ENCODE results near the gene TMEM132D. TPM values are rescaled to one million over a fixed set of nuclear protein-coding genes. Genes with fewer than 3 reads are reported as not detected.

TMEM132D gene
- total RNA-seq, 4 donors from 2014 or later, result 0.15 to 0.94 TPM; not detected in 2

DNA sequence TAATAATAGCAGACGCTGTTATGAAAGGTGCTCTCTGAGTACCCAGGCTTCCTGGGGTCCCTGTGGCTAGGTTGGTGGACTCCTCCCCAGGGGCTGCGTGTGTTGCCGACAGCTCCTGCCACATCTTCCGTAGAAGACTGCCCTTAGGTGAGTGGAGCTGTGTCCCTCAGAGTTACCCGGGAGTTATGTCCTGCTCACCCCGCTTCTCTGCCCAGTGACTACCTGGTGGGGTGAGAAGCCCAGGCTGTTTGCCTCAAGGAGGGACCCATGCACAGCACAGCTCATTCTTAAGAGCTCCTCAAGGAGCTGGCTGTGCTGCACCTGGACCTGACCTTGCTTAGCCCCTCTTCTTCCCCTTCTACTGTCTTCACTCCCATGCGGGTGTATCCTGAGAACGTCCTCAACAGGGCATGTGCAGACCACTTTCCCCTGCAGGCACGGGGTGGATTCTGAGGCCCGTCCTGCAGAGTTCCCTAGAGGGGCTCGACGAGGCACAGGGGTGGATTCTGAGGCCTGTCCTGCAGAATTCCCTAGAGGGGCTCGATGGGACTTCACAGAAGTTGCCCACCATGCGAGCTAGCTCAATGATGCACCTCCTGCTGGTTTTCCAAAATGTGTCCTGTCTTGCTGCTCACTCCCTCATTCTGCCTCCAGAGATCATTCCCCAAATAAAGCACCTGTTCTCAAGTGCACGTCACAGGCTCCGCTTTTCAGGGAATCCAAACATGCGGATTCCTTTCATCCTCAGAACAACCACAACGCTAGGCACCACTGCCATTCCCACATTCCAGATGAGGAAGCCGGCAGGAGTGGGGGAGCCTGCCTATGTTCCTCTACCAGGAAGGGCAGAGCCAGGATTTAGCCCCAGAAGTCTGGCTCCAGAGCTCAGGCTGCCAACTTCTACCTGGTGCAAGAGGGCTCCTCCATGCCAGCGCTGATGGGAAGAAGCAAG is 818.7 kb downstream of the TMEM132D start:
- H3K9me3 ChIP-seq, result no peaks in the 10 kb centered on the region
- no peak for ATAC-seq
- H3K4me3 ChIP-seq, result no peak overlapping the region
- no peaks in the 10 kb centered on the region for H3K36me3 ChIP-seq
- TF ChIP-seq POLR2A (IDR thresholded peaks at IDR 0.05) (no peak), POLR2AphosphoS5 (IDR thresholded peaks at IDR 0.05) (no peak), EP300 (IDR thresholded peaks at IDR 0.05) (no peak)
- TF ChIP-seq, protein P1, sequence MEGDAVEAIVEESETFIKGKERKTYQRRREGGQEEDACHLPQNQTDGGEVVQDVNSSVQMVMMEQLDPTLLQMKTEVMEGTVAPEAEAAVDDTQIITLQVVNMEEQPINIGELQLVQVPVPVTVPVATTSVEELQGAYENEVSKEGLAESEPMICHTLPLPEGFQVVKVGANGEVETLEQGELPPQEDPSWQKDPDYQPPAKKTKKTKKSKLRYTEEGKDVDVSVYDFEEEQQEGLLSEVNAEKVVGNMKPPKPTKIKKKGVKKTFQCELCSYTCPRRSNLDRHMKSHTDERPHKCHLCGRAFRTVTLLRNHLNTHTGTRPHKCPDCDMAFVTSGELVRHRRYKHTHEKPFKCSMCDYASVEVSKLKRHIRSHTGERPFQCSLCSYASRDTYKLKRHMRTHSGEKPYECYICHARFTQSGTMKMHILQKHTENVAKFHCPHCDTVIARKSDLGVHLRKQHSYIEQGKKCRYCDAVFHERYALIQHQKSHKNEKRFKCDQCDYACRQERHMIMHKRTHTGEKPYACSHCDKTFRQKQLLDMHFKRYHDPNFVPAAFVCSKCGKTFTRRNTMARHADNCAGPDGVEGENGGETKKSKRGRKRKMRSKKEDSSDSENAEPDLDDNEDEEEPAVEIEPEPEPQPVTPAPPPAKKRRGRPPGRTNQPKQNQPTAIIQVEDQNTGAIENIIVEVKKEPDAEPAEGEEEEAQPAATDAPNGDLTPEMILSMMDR (IDR thresholded peaks at IDR 0.05), result no peak
- H3K4me1 ChIP-seq, result no peaks in the 10 kb centered on the region
- 82% methylated on average over 2 to 6 of the region's 20 CpGs for WGBS, 2 donors (ENCODE audit: low coverage in 1 of 2)
- peaks cover 29% of the 10 kb centered on the region for H3K27me3 ChIP-seq
- no peak overlapping the region for H3K27ac ChIP-seq

DNA sequence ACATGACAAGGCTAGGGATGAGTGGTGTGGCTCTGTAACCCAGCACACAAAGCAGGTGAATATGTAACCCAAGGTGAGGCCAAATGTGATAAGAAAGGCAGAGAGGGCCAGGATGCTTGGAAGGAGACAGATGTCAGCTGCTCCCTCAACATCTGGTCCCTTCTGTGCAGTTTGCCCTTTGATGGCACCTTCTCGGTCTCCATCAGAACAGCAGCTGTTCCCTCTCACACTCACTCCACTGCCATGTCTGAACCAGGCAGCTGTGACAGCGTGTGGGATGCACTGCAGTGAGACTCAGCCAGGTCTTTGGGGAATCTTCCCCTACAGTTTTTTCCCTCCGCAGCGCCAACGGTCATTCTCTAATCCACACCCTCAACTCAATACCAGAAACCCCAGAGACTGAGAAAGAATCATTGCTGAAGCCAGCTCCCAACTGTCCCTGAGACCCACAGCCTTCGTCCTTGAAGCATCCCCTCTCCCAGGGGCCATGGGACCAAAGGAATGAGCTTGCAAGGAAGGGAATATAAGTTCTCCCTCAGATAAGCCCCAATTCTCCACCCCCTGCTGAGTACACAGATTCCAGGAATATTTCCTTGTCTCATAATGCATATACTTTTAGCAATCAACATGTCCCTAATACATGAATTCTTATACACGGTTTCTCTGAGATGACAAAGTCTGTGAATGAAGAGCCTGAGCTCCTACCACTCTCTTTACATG is 820.5 kb downstream of the TMEM132D start:
- 16 to 19% methylated on average over 2 to 6 of the region's 7 CpGs for WGBS, 2 donors (ENCODE audit: low coverage in 1 of 2)
- no peak overlapping the region for H3K27ac ChIP-seq
- ATAC-seq, result no peak
- H3K27me3 ChIP-seq, result peaks cover 32% of the 10 kb centered on the region
- no peaks in the 10 kb centered on the region for H3K9me3 ChIP-seq
- H3K4me1 ChIP-seq, result no peaks in the 10 kb centered on the region
- TF ChIP-seq POLR2AphosphoS5 (IDR thresholded peaks at IDR 0.05) (no peak), POLR2A (IDR thresholded peaks at IDR 0.05) (no peak), EP300 (IDR thresholded peaks at IDR 0.05) (no peak)
- TF ChIP-seq, protein P1 (IDR thresholded peaks at IDR 0.05), result no peak
- H3K36me3 ChIP-seq, result no peaks in the 10 kb centered on the region
- no peak overlapping the region for H3K4me3 ChIP-seq

DNA sequence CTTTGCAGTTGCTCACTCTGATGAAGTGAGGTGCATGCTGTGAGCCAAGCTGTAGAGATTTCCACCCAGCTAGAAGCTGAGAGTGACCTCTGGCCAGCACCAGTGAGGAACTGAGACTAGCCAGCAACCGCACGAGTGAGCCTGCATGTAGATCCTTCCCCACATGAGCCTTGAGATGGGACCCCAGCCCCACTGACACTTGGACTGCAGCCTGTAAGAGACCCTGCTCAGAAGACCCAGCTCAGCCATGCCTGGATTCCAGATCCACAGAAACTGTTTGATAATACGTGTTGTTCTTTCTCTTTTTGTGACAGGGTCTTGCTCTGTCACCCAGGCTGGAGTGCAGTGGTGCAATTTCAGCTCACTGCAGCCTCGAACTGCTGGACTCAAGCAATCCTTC is 821.4 kb downstream of the TMEM132D start:
- TF ChIP-seq EP300 (IDR thresholded peaks at IDR 0.05), result no peak
- no peak for TF ChIP-seq POLR2A (IDR thresholded peaks at IDR 0.05)
- TF ChIP-seq, protein P1 (IDR thresholded peaks at IDR 0.05), result no peak
- TF ChIP-seq POLR2AphosphoS5 (IDR thresholded peaks at IDR 0.05), result no peak
- Histone ChIP-seq H3K9me3 (no peaks in the 10 kb centered on the region), H3K27me3 (peaks cover 38% of the 10 kb centered on the region), H3K27ac (no peak overlapping the region), H3K36me3 (no peaks in the 10 kb centered on the region), H3K4me3 (no peak overlapping the region), H3K4me1 (no peaks in the 10 kb centered on the region)
- WGBS, 2 donors (ENCODE audit: low coverage in 1 of 2), result 40 to 63% methylated on average over 1 to 2 of the region's 4 CpGs
- no peak for ATAC-seq

GRCh38 chr12:129081755-129082250 is 822.0 kb downstream of the TMEM132D start:
- H3K4me1 ChIP-seq, result no peaks in the 10 kb centered on the region
- WGBS, 2 donors (ENCODE audit: low coverage in 1 of 2), result 47% methylated on average over 3 of the region's 14 CpGs; no CpG with 5 or more reads in 1 of the 2 donors

More at GRCh38 chr12:129081755-129082250, 822.0 kb downstream of the TMEM132D start:
- Histone ChIP-seq H3K9me3 (no peaks in the 10 kb centered on the region), H3K27ac (no peak overlapping the region), H3K27me3 (peaks cover 38% of the 10 kb centered on the region), H3K4me3 (no peak overlapping the region), H3K36me3 (no peaks in the 10 kb centered on the region)
- ATAC-seq, result no peak
- TF ChIP-seq EP300 (IDR thresholded peaks at IDR 0.05) (no peak), POLR2A (IDR thresholded peaks at IDR 0.05) (no peak), POLR2AphosphoS5 (IDR thresholded peaks at IDR 0.05) (no peak)
- TF ChIP-seq, protein P1 (IDR thresholded peaks at IDR 0.05), result no peak

Measured in gastroesophageal sphincter (tissue), 4 donors.